GM12878 (cell line): ENCODE results near the gene IPCEF1. TPM values are rescaled to one million over a fixed set of nuclear protein-coding genes. Genes with fewer than 3 reads are reported as not detected.
A peak's percentile ranks its signal among the peaks of the same experiment; 100 is the strongest.

Experiments used
- ATAC-seq: fragments of 200-7000 bp; cut with Tn5 transposase; 3 replicates; pipeline ENCODE4 v1.9.1; 2020; ENCODE audit warnings: mild to moderate bottlenecking, moderate library complexity
- BruUV-seq: library from RNA; stranded (reverse); fragments of 400-500 nt; replicated peaks from 2 replicates; lab custom pipeline; 2021; lab: Mats Ljungman, UMichigan
- CTCF ChIA-PET: fragments of 300-600 bp; sonication (Branson Sonifier 250); formaldehyde crosslinking; extraction: SDS; loops from one replicate; lab custom pipeline; 2021; ENCODE audit warnings: inconsistent platforms; lab: Yijun Ruan, JAX
- POLR2A ChIA-PET: fragments of 350-600 bp; formaldehyde crosslinking; extraction: SDS; loops from one replicate; lab custom pipeline; 2021; ENCODE audit warnings: inconsistent platforms; lab: Charles Lee
- RAD21 ChIA-PET: fragments of 300-600 bp; sonication (Branson Sonifier 250); formaldehyde crosslinking; loops from one replicate; lab custom pipeline; 2023; ENCODE audit warnings: antibody characterized with exemption; ENCODE audit not compliant: unreplicated experiment; lab: Charles Lee
- SMC1A ChIA-PET: fragments of 300-600 bp; sonication (Branson Sonifier 250); formaldehyde crosslinking; loops from one replicate; lab custom pipeline; 2023; ENCODE audit not compliant: unreplicated experiment, uncharacterized antibody; lab: Charles Lee
- DNase-seq: peaks from one replicate; pipeline ENCODE4 v3.0.0-alpha.2; 2011; ENCODE audit warnings: low read depth, low spot score
- FAIRE-seq: peaks from 3 replicates; lab custom pipeline; 2011; peaks lifted over from hg19 to GRCh38; lab: Jason Lieb, UNC
- H2AFZ ChIP-seq: 2 replicates; pipeline ENCODE4 v1.6.0; 2011; ENCODE audit warnings: low read depth, low read length, control low read depth; ENCODE audit not compliant: control insufficient read depth
- H3K27ac ChIP-seq: 2 replicates; pipeline ENCODE4 v1.5.1; 2011; ENCODE audit warnings: control low read depth; ENCODE audit not compliant: control insufficient read depth, insufficient read depth
- H3K27me3 ChIP-seq, 2 experiments: replicated peaks in 1 of 2; 2 replicates each; pipeline versions ENCODE4 v1.6.0 to v1.6.1; 2011; ENCODE audit warnings: low read length in 1 of 2; ENCODE audit not compliant: control insufficient read depth in 2 of 2, insufficient read depth in 2 of 2
- H3K36me3 ChIP-seq, 2 experiments: 2 replicates each; pipeline ENCODE4 v1.5.1; 2011; ENCODE audit warnings: low read length in 1 of 2; ENCODE audit not compliant: control insufficient read depth in 2 of 2, insufficient read depth in 2 of 2
- H3K4me1 ChIP-seq: 2 replicates; pipeline ENCODE4 v1.6.1; 2011; ENCODE audit warnings: mild to moderate bottlenecking, low read length, moderate library complexity, mixed read lengths; ENCODE audit not compliant: control insufficient read depth, insufficient read depth
- H3K4me2 ChIP-seq: 2 replicates; pipeline ENCODE4 v1.6.0; 2011; ENCODE audit warnings: control low read depth; ENCODE audit not compliant: control insufficient read depth, insufficient read depth
- H3K4me3 ChIP-seq: fragments of 200-600 bp; sonication (generic); 2 replicates; pipeline ENCODE4 v1.5.1; 2016
- H3K79me2 ChIP-seq: 2 replicates; pipeline ENCODE4 v1.6.0; 2011; ENCODE audit warnings: low read length; ENCODE audit not compliant: control insufficient read depth, insufficient read depth
- H3K9ac ChIP-seq: 2 replicates; pipeline ENCODE4 v1.8.0; 2011; ENCODE audit warnings: low read length, control low read depth, mixed read lengths; ENCODE audit not compliant: control insufficient read depth, insufficient read depth
- H3K9me3 ChIP-seq: replicated peaks from 3 replicates; pipeline ENCODE4 v1.5.1; 2011; ENCODE audit warnings: mild to moderate bottlenecking, low read length; ENCODE audit not compliant: control insufficient read depth, insufficient read depth
- H4K20me1 ChIP-seq: 2 replicates; pipeline ENCODE4 v1.6.0; 2011; ENCODE audit not compliant: control insufficient read depth, insufficient read depth
- ATF2 ChIP-seq: IDR thresholded peaks from 2 replicates; pipeline ENCODE4 v1.6.1; 2012; ENCODE audit warnings: low read length, inconsistent platforms
- BRCA1 ChIP-seq: IDR thresholded peaks from 2 replicates; pipeline ENCODE4 v1.6.1; 2011; ENCODE audit warnings: low read depth, low read length, improper control_type of control experiment
- CEBPZ ChIP-seq: fragments of 150-350 bp; IDR thresholded peaks from 2 replicates; pipeline ENCODE4 v1.6.1; 2016; ENCODE audit warnings: low read depth, low read length
- CHD4 ChIP-seq: fragments of 200-600 bp; sonication (generic); IDR thresholded peaks from 2 replicates; pipeline ENCODE4 v1.6.1; 2016; ENCODE audit warnings: mild to moderate bottlenecking
- EZH2 ChIP-seq: IDR thresholded peaks from 2 replicates; pipeline ENCODE4 v1.6.1; 2012; ENCODE audit warnings: low read depth, mild to moderate bottlenecking, control low read depth, inconsistent platforms, low read length, borderline replicate concordance; ENCODE audit not compliant: control insufficient read depth
- GATAD2B ChIP-seq: fragments of 450-650 bp; conservative IDR thresholded peaks from 2 replicates; pipeline ENCODE4 v1.6.1; 2017; ENCODE audit warnings: low read depth, mild to moderate bottlenecking, moderate library complexity
- IKZF1 ChIP-seq: fragments of 450-650 bp; conservative IDR thresholded peaks from 2 replicates; pipeline ENCODE4 v1.6.1; 2017; ENCODE audit warnings: antibody characterized with exemption, mild to moderate bottlenecking
- IRF4 ChIP-seq: IDR thresholded peaks from 2 replicates; pipeline ENCODE4 v1.6.1; 2011; ENCODE audit warnings: low read depth, low read length
- RAD21 ChIP-seq: IDR thresholded peaks from 2 replicates; pipeline ENCODE4 v1.6.1; 2011; ENCODE audit warnings: mild to moderate bottlenecking, low read depth, low read length, moderate library complexity; ENCODE audit not compliant: insufficient read depth
- RELA ChIP-seq: fragments of 450-650 bp; IDR thresholded peaks from 2 replicates; pipeline ENCODE4 v1.8.0; 2014; ENCODE audit warnings: borderline replicate concordance; ENCODE audit not compliant: partially characterized antibody
- RFX5 ChIP-seq: IDR thresholded peaks from 2 replicates; pipeline ENCODE4 v1.6.1; 2011; ENCODE audit warnings: low read depth, low read length, improper control_type of control experiment
- SMARCA5 ChIP-seq: fragments of 450-650 bp; IDR thresholded peaks from 2 replicates; pipeline ENCODE4 v1.6.1; 2017; ENCODE audit warnings: mild to moderate bottlenecking
- SMC3 ChIP-seq: IDR thresholded peaks from 2 replicates; pipeline ENCODE4 v1.6.1; 2011; ENCODE audit warnings: low read length, improper control_type of control experiment, borderline replicate concordance
- TAF1 ChIP-seq: IDR thresholded peaks from 2 replicates; pipeline ENCODE4 v1.6.1; 2011; ENCODE audit warnings: mild to moderate bottlenecking, low read depth, low read length, borderline replicate concordance
- TCF3 ChIP-seq: IDR thresholded peaks from 2 replicates; pipeline ENCODE4 v1.6.1; 2012; ENCODE audit warnings: low read depth, mild to moderate bottlenecking, low read length, borderline replicate concordance; ENCODE audit not compliant: insufficient read depth
- ZNF384 ChIP-seq: IDR thresholded peaks from 2 replicates; pipeline ENCODE4 v1.6.1; 2012; ENCODE audit warnings: low read depth, mild to moderate bottlenecking, low read length, improper control_type of control experiment, borderline replicate concordance
- WGBS: methylation state at CpG from one replicate; pipeline ENCODE4 v1.1.6; 2016; ENCODE audit warnings: low lambda C conversion rate; ENCODE audit not compliant: insufficient replicate concordance, insufficient coverage; ENCODE audit errors: missing lambda C conversion rate; 5-methylcytosine and 5-hydroxymethylcytosine counted together
- in situ Hi-C: fragments of 300-500 bp; cut with MboI; formaldehyde crosslinking; loops from 9 replicates; pipeline ENCODE4 v1.14.3; 2018; ENCODE audit warnings: mixed read lengths
- intact Hi-C: fragments of 100-400 bp; cut with micrococcal nuclease; formaldehyde crosslinking; loops from one replicate; pipeline ENCODE4 v1.14.2; 2022; ENCODE audit not compliant: unreplicated experiment
- polyA plus RNA-seq, 11 experiments: library from polyadenylated mRNA; depleted of rRNA in 4 of 11; unstranded in 6 of 11; stranded (reverse) in 5 of 11; fragments of >200 nt; fragmentation: Nextera tagmentation in 4 of 11; fragmentation: Illumina TruSeq in 1 of 11; extraction: Ambion mirVana in 4 of 11; extraction: Trizol in 1 of 11; gene quantifications; 1 replicate in 1 of 11; 2 replicates in 10 of 11; pipeline versions ENCODE4 v1.2.1 to v1.2.3, GENCODE V29; 2011 to 2016; ENCODE audit warnings: inconsistent platforms in 2 of 11, missing spikeins in 2 of 11, low read depth in 1 of 11
- total RNA-seq, 4 experiments: library from RNA; depleted of rRNA in 3 of 4; stranded (reverse); fragments of >200 nt in 3 of 4; fragmentation: Illumina TruSeq in 1 of 4; extraction: Trizol in 1 of 4; gene quantifications; 2 replicates each; pipeline versions ENCODE4 v1.2.1 to v1.2.3, GENCODE V29; 2013 to 2021

The IPCEF1 gene
- total and polyA plus RNA-seq, 10 of the 15 experiments (the other 5 are each of a cell fraction or from before 2014, with no cell fraction given), result 1.3 to 137 (median 4.2) TPM

DNA sequence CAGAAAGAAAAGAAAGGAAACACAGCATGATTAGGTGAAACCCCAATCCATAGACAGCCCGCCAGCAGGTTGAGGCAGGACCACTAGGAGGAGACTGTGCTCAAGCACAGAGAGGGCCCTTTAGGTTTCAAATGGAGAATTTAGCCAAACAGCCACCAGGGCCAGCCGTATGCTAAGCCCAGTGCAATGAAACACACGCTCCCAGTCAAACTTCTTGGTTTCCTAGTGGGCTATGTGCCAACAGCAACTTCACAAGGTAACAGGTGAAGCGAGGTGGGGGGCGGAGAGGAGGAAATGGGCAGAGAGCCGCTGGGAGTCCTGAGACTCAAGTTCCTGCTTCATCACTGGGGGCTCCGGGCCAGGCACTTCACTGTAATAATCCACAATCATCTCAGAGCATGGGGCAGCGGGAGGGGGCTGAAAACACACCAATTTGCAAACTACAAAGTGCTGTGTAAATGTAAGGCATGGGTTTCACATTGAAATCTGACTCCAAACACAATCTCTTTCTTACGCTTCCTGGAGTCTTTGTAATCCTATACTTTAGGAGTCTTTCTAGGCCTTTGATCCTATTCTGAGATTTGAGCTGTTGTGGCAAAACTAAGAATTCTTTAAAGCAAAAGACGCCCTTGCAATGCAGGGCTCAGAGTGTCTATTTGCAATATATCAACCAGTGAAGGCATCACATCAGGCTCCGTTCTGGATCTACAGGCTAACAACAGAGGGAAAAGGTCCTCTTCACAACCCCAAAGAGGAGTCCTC, 200.3 kb downstream of the IPCEF1 start:
- Histone ChIP-seq H3K9me3 (peaks cover 7% of the 10 kb centered on the region), H4K20me1 (no peaks in the 10 kb centered on the region), H3K27ac (peak overlapping the region; percentile 64), H3K9ac (peak overlapping the region; percentile 37; the same call in 1 of the 2 replicates), H3K79me2 (no peaks in the 10 kb centered on the region; the same call in none of the 2 replicates), H2AFZ (peak overlapping the region; percentile 56), H3K4me2 (peak overlapping the region; percentile 95; the same call in 1 of the 2 replicates), H3K27me3 (no peaks in the 10 kb centered on the region; a peak in 1 of 4 replicates), H3K36me3 (peaks cover 7 to 8% of the 10 kb centered on the region in 2 experiments; a peak in 3 of 4 replicates), H3K4me1 (peaks cover 16% of the 10 kb centered on the region), H3K4me3 (peak overlapping the region; percentile 35; the same call in 1 of the 2 replicates)
- ChIA-PET SMC1A (interaction anchor here (0.7 to 16.7 kb wide), 8 partner anchors 17 to 214 kb away, joined by 3 to 258 read pairs (median 8); no protein-coding TSS in a partner anchor), RAD21 (interaction anchor here (1.1 to 6.2 kb wide), 9 partner anchors 74 to 142 kb away, joined by 3 to 56 read pairs (median 9); no protein-coding TSS in a partner anchor), CTCF (interaction anchor here (1.1 to 6.6 kb wide), 8 partner anchors 78 to 215 kb away, joined by 5 to 110 read pairs (median 12); no protein-coding TSS in a partner anchor), POLR2A (interaction anchor here (0.9 kb wide), 1 partner anchor 121 kb away, joined by 4 read pairs; no protein-coding TSS in a partner anchor)
- ATAC-seq, result peak; percentile 79
- intact Hi-C loops, result loop anchor here (5.0 kb wide), 3 partner anchors 76 to 451 kb away; partner anchors contain the start of gene IPCEF1
- no peak for FAIRE-seq
- 28% methylated on average over 11 of the region's 11 CpGs for WGBS
- in situ Hi-C loops, result loop anchor here (5.0 kb wide), 2 partner anchors 121 to 201 kb away; partner anchors contain the start of gene IPCEF1
- DNase-seq, result no peak
- no TSS peak for BruUV-seq
- TF ChIP-seq ZNF384 (no peak), CHD4 (no peak), RAD21 (peak; percentile 71), BRCA1 (no peak), SMC3 (peak; percentile 57; the same call in 1 of the 2 replicates), TCF3 (no peak), EZH2 (no peak), GATAD2B (no peak), TAF1 (no peak), RELA (no peak), IKZF1 (no peak), RFX5 (no peak), ATF2 (peak; percentile 32; the same call in 1 of the 2 replicates), CEBPZ (no peak), IRF4 (no peak), SMARCA5 (no peak)
